Ovary (tissue), 9 donors: ENCODE data around the gene ZNF737. TPM values are rescaled to one million over a fixed set of nuclear protein-coding genes. Genes with fewer than 3 reads are reported as not detected.
"Not testable (repeated sequence)": the region's sequence is repeated elsewhere in the genome, so short reads cannot be mapped to it uniquely, and the experiment has no call there.

Experiments
- DNase-seq, 5 donors: peaks; one replicate each; pipeline ENCODE4 v3.0.0-alpha.2; 2019 to 2020
- H3K27ac ChIP-seq, 2 donors: fragments of 200-600 bp; one replicate each; pipeline versions ENCODE4 v1.5.1 to v1.8.0; 2019 to 2022
- H3K27me3 ChIP-seq: fragments of 200-600 bp; one replicate; pipeline ENCODE4 v1.8.0; 2022
- H3K36me3 ChIP-seq: fragments of 200-600 bp; sonication (generic); one replicate; pipeline ENCODE4 v1.5.1; 2019
- H3K4me1 ChIP-seq: one replicate; pipeline ENCODE4 v1.8.1; 2013; ENCODE audit warnings: mild to moderate bottlenecking, moderate library complexity; ENCODE audit not compliant: insufficient read depth
- H3K4me3 ChIP-seq: fragments of 200-600 bp; sonication (generic); one replicate; pipeline ENCODE4 v1.5.1; 2017
- H3K9me3 ChIP-seq, 2 donors: fragments of 200-600 bp in 1 of 2; sonication (generic) in 1 of 2; one replicate each; pipeline versions ENCODE4 v1.5.1 to v1.8.1; 2013 to 2019; ENCODE audit warnings: mild to moderate bottlenecking in 1 of 2, moderate library complexity in 1 of 2
- CTCF ChIP-seq, 3 donors: fragments of 450-650 bp in 2 of 3; fragments of 200-600 bp in 1 of 3; IDR thresholded peaks; one replicate each; pipeline versions ENCODE4 v1.5.1 to v1.8.0; 2016 to 2022; ENCODE audit warnings: antibody characterized with exemption in 3 of 3, mild to moderate bottlenecking in 1 of 3
- EP300 ChIP-seq: sonication (generic); formaldehyde crosslinking; IDR thresholded peaks from one replicate; pipeline ENCODE4 v1.6.1; 2017; ENCODE audit warnings: antibody characterized with exemption
- POLR2A ChIP-seq: fragments of 450-650 bp; IDR thresholded peaks from one replicate; pipeline ENCODE4 v1.6.1; 2017; ENCODE audit warnings: antibody characterized with exemption, mild to moderate bottlenecking, moderate library complexity
- WGBS, 3 donors: extraction: QIAGEN DNeasy Blood & Tissue Kit in 1 of 3; methylation state at CpG; one replicate each; pipeline versions ENCODE4 v1.1.5 to v1.1.7; 2013 to 2017; 5-methylcytosine and 5-hydroxymethylcytosine counted together
- intact Hi-C, 4 donors: fragments of 100-400 bp; cut with DNase I; formaldehyde crosslinking; loops; one replicate each; pipeline versions ENCODE4 v1.11.0 to v1.15.1; 2022 to 2023
- polyA plus RNA-seq, 2 donors: library from polyadenylated mRNA; stranded (reverse); fragments of 200-250 nt in 1 of 2; fragments of 350-450 nt in 1 of 2; fragmentation: Illumina TruSeq in 1 of 2; extraction: RNeasy Lipid Tissue Mini Kit (QIAGEN cat#74804) in 1 of 2; gene quantifications; one replicate each; pipeline ENCODE4 v1.2.3, GENCODE V29; 2013 to 2014
- total RNA-seq, 7 donors: library from RNA; depleted of rRNA in 2 of 7; stranded (reverse); fragments of >200 nt in 2 of 7; fragmentation: NEBNext Ultra II Directional in 3 of 7; extraction: Animal tissue kit (Norgen Biotek cat#: 25700) in 3 of 7; gene quantifications; one replicate each; pipeline versions ENCODE4 v1.1.0 to v1.2.4, GENCODE V29; 2016 to 2023
- donor health status: DM: no; HTN: no; CAD: no; lungs with moderate emphysema.
- donor health status: DM: no; HTN: no; CAD: no.
- donor health status: Bipolar disorder and iron deficiency.
- donor health status: DM: yes; HTN: yes; CAD: no.
- donor health status: DM: no; HTN: no; CAD: no.
- donor health status: DM: yes; HTN: yes; CAD: no.

The ZNF737 gene
- total and polyA plus RNA-seq, 9 donors = 19.8 to 63.8 (median 27.7) TPM

- DNase-seq = no peak
- H3K4me3 ChIP-seq = no peak overlapping the region
- peaks cover 4 to 20% of the 10 kb centered on the region in 2 donors for H3K9me3 ChIP-seq
- H3K27ac ChIP-seq = peak overlapping the region in 1 of 2 donors; percentile 7
- H3K4me1 ChIP-seq = peaks cover 2% of the 10 kb centered on the region
- intact Hi-C loops = no loop called here
- no peaks in the 10 kb centered on the region for H3K27me3 ChIP-seq
- no peaks in the 10 kb centered on the region for H3K36me3 ChIP-seq
- no peak for TF ChIP-seq EP300
Observed at GRCh38 chr19:20558571-20558970, 7.0 kb downstream of the ZNF737 start.

GRCh38 chr19:20558011-20558410 is 7.6 kb downstream of the ZNF737 start:
- intact Hi-C loops = no loop called here
- Histone ChIP-seq H3K4me3 (no peak overlapping the region), H3K9me3 (peaks cover 7 to 24% of the 10 kb centered on the region in 2 donors), H3K27me3 (no peaks in the 10 kb centered on the region), H3K36me3 (peaks cover 3% of the 10 kb centered on the region), H3K4me1 (peaks cover under 1% of the 10 kb centered on the region), H3K27ac (no peak overlapping the region)
- 52 to 56% (median 53%) methylated on average over 4 of the region's 4 CpGs for WGBS, 3 donors
- DNase-seq = peak in 3 of 5 donors; percentile 54 to 65 (median 55)
- TF ChIP-seq POLR2A (no peak), EP300 (no peak), CTCF (IDR thresholded peaks at IDR 0.05) (no peak)

- H3K27ac ChIP-seq, H3K27me3 ChIP-seq, H3K4me3 ChIP-seq, DNase-seq, intact Hi-C loops, H3K36me3 ChIP-seq, H3K4me1 ChIP-seq: not testable (repeated sequence)
- peaks cover 43 to 70% of the 10 kb centered on the region in 2 donors for H3K9me3 ChIP-seq
- WGBS, 3 donors = 92 to 97% (median 95%) methylated on average over 7 of the region's 7 CpGs
Observed at GRCh38 chr19:20544667-20545333, 20.8 kb downstream of the ZNF737 start.

GRCh38 chr19:20530303-20530702 is 35.3 kb downstream of the ZNF737 start:
- intact Hi-C loops, H3K36me3 ChIP-seq, H3K27me3 ChIP-seq, H3K4me1 ChIP-seq, H3K4me3 ChIP-seq, H3K27ac ChIP-seq, DNase-seq: not testable (repeated sequence)
- WGBS, 3 donors = 82 to 96% (median 92%) methylated on average over 11 to 26 of the region's 29 CpGs
- H3K9me3 ChIP-seq = peaks cover 0 to 22% of the 10 kb centered on the region in 2 donors

GRCh38 chr19:20513189-20513904 is 52.2 kb downstream of the ZNF737 start:
- Histone ChIP-seq H3K4me1 (no peaks in the 10 kb centered on the region), H3K27me3 (no peaks in the 10 kb centered on the region), H3K27ac (no peak overlapping the region), H3K9me3 (no peaks in the 10 kb centered on the region), H3K36me3 (no peaks in the 10 kb centered on the region), H3K4me3 (no peak overlapping the region)
- DNase-seq = no peak
- 71 to 78% (median 73%) methylated on average over 5 of the region's 5 CpGs for WGBS, 3 donors
- intact Hi-C loops = no loop called here
- TF ChIP-seq POLR2A (no peak), EP300 (no peak), CTCF (IDR thresholded peaks at IDR 0.05) (no peak)

- H3K36me3 ChIP-seq = no peaks in the 10 kb centered on the region
- 6 to 8% (median 7%) methylated on average over 1 of the region's 1 CpG for WGBS, 3 donors
- H3K27ac ChIP-seq = no peak overlapping the region
Observed at GRCh38 chr19:20503476-20503875, 62.1 kb downstream of the ZNF737 start.

More at GRCh38 chr19:20503476-20503875, 62.1 kb downstream of the ZNF737 start:
- intact Hi-C loops = no loop called here
- Histone ChIP-seq H3K4me1 (no peaks in the 10 kb centered on the region), H3K27me3 (no peaks in the 10 kb centered on the region), H3K9me3 (peaks cover 0 to 4% of the 10 kb centered on the region in 2 donors), H3K4me3 (no peak overlapping the region)
- no peak for TF ChIP-seq EP300
- TF ChIP-seq POLR2A = no peak
- no peak for TF ChIP-seq CTCF (IDR thresholded peaks at IDR 0.05)
- no peak for DNase-seq
